ENCODE measurements around the gene CFHR5. TPM values are rescaled to one million over a fixed set of nuclear protein-coding genes. Genes with fewer than 3 reads are reported as not detected.

Gene CFHR5
- total and polyA plus RNA-seq, 2 experiments from 2014 or later, result not detected

DNA sequence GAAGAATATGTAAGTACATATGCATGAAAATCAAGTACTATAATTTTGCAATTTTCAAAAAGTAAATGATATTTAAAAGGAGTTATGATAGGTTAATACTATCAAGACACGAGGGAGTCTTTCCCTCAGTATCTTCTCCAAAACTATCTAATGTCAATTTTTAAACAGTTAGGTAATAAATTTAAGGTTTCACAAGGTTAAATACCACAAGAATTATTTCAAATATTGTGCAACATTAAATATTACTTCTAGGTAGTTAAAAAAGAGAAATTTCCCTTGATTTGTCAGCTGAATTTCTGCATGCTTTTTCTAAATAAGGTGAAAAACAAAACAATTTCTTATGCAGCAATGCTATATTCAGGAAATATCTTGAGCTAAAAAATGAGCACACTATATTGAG, 3.5 kb downstream of the CFHR5 start:
- H4K20me1 ChIP-seq (replicated peaks; ENCODE audit: insufficient read depth), result no peaks in the 10 kb centered on the region
- DNase-seq (ENCODE audit: low spot score), result no peak
- Mint-ChIP-seq H3K4me3 (no peak overlapping the region), H3K27ac (no peak overlapping the region), H3K4me1 (no peaks in the 10 kb centered on the region), H3K27me3 (ENCODE audit: insufficient read depth, low read depth, poor library complexity) (no peaks in the 10 kb centered on the region), H3K9me3 (no peaks in the 10 kb centered on the region), H3K36me3 (ENCODE audit: low read depth) (no peaks in the 10 kb centered on the region)
- no peaks in the 10 kb centered on the region for H3F3A ChIP-seq (replicated peaks; ENCODE audit: low read depth)
- no peak overlapping the region for H2AFZ ChIP-seq
- no peak for TF ChIP-seq EZH2phosphoT487 (IDR thresholded peaks at IDR 0.05; ENCODE audit: unreplicated experiment)
- TF ChIP-seq ZNF114 (CRISPR knock-in tag; IDR thresholded peaks at IDR 0.05), result no peak
- TF ChIP-seq, protein P1, sequence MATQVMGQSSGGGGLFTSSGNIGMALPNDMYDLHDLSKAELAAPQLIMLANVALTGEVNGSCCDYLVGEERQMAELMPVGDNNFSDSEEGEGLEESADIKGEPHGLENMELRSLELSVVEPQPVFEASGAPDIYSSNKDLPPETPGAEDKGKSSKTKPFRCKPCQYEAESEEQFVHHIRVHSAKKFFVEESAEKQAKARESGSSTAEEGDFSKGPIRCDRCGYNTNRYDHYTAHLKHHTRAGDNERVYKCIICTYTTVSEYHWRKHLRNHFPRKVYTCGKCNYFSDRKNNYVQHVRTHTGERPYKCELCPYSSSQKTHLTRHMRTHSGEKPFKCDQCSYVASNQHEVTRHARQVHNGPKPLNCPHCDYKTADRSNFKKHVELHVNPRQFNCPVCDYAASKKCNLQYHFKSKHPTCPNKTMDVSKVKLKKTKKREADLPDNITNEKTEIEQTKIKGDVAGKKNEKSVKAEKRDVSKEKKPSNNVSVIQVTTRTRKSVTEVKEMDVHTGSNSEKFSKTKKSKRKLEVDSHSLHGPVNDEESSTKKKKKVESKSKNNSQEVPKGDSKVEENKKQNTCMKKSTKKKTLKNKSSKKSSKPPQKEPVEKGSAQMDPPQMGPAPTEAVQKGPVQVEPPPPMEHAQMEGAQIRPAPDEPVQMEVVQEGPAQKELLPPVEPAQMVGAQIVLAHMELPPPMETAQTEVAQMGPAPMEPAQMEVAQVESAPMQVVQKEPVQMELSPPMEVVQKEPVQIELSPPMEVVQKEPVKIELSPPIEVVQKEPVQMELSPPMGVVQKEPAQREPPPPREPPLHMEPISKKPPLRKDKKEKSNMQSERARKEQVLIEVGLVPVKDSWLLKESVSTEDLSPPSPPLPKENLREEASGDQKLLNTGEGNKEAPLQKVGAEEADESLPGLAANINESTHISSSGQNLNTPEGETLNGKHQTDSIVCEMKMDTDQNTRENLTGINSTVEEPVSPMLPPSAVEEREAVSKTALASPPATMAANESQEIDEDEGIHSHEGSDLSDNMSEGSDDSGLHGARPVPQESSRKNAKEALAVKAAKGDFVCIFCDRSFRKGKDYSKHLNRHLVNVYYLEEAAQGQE (IDR thresholded peaks at IDR 0.05; ENCODE audit: unreplicated experiment), result no peak
- TF ChIP-seq JUNB (IDR thresholded peaks at IDR 0.05; ENCODE audit: unreplicated experiment), result no peak
- no peak for TF ChIP-seq CREB1 (CRISPR knock-in tag; IDR thresholded peaks at IDR 0.05; ENCODE audit: low read depth)
- TF ChIP-seq, protein P2, sequence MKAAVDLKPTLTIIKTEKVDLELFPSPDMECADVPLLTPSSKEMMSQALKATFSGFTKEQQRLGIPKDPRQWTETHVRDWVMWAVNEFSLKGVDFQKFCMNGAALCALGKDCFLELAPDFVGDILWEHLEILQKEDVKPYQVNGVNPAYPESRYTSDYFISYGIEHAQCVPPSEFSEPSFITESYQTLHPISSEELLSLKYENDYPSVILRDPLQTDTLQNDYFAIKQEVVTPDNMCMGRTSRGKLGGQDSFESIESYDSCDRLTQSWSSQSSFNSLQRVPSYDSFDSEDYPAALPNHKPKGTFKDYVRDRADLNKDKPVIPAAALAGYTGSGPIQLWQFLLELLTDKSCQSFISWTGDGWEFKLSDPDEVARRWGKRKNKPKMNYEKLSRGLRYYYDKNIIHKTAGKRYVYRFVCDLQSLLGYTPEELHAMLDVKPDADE (IDR thresholded peaks at IDR 0.05), result no peak
- no peak for TF ChIP-seq POLR2AphosphoS5 (IDR thresholded peaks at IDR 0.05; ENCODE audit: low read depth)
- TF ChIP-seq NANOG (IDR thresholded peaks at IDR 0.05; ENCODE audit: borderline replicate concordance), result no peak
- TF ChIP-seq ZNF331 (CRISPR knock-in tag; IDR thresholded peaks at IDR 0.05; ENCODE audit: low read depth), result no peak
- no peak for TF ChIP-seq STAT1 (IDR thresholded peaks at IDR 0.05; ENCODE audit: unreplicated experiment)
- no peak for TF ChIP-seq EZH2 (IDR thresholded peaks at IDR 0.05; ENCODE audit: low read depth, unreplicated experiment)
- TF ChIP-seq, protein P3, sequence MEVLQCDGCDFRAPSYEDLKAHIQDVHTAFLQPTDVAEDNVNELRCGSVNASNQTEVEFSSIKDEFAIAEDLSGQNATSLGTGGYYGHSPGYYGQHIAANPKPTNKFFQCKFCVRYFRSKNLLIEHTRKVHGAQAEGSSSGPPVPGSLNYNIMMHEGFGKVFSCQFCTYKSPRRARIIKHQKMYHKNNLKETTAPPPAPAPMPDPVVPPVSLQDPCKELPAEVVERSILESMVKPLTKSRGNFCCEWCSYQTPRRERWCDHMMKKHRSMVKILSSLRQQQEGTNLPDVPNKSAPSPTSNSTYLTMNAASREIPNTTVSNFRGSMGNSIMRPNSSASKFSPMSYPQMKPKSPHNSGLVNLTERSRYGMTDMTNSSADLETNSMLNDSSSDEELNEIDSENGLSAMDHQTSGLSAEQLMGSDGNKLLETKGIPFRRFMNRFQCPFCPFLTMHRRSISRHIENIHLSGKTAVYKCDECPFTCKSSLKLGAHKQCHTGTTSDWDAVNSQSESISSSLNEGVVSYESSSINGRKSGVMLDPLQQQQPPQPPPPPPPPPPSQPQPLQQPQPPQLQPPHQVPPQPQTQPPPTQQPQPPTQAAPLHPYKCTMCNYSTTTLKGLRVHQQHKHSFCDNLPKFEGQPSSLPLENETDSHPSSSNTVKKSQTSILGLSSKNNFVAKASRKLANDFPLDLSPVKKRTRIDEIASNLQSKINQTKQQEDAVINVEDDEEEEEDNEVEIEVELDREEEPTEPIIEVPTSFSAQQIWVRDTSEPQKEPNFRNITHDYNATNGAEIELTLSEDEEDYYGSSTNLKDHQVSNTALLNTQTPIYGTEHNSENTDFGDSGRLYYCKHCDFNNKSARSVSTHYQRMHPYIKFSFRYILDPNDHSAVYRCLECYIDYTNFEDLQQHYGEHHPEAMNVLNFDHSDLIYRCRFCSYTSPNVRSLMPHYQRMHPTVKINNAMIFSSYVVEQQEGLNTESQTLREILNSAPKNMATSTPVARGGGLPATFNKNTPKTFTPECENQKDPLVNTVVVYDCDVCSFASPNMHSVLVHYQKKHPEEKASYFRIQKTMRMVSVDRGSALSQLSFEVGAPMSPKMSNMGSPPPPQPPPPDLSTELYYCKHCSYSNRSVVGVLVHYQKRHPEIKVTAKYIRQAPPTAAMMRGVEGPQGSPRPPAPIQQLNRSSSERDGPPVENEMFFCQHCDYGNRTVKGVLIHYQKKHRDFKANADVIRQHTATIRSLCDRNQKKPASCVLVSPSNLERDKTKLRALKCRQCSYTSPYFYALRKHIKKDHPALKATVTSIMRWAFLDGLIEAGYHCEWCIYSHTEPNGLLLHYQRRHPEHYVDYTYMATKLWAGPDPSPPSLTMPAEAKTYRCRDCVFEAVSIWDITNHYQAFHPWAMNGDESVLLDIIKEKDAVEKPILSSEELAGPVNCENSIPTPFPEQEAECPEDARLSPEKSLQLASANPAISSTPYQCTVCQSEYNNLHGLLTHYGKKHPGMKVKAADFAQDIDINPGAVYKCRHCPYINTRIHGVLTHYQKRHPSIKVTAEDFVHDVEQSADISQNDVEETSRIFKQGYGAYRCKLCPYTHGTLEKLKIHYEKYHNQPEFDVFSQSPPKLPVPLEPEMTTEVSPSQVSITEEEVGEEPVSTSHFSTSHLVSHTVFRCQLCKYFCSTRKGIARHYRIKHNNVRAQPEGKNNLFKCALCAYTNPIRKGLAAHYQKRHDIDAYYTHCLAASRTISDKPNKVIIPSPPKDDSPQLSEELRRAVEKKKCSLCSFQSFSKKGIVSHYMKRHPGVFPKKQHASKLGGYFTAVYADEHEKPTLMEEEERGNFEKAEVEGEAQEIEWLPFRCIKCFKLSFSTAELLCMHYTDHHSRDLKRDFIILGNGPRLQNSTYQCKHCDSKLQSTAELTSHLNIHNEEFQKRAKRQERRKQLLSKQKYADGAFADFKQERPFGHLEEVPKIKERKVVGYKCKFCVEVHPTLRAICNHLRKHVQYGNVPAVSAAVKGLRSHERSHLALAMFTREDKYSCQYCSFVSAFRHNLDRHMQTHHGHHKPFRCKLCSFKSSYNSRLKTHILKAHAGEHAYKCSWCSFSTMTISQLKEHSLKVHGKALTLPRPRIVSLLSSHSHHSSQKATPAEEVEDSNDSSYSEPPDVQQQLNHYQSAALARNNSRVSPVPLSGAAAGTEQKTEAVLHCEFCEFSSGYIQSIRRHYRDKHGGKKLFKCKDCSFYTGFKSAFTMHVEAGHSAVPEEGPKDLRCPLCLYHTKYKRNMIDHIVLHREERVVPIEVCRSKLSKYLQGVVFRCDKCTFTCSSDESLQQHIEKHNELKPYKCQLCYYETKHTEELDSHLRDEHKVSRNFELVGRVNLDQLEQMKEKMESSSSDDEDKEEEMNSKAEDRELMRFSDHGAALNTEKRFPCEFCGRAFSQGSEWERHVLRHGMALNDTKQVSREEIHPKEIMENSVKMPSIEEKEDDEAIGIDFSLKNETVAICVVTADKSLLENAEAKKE (CRISPR knock-in tag; IDR thresholded peaks at IDR 0.05), result no peak
- TF ChIP-seq, protein P4, sequence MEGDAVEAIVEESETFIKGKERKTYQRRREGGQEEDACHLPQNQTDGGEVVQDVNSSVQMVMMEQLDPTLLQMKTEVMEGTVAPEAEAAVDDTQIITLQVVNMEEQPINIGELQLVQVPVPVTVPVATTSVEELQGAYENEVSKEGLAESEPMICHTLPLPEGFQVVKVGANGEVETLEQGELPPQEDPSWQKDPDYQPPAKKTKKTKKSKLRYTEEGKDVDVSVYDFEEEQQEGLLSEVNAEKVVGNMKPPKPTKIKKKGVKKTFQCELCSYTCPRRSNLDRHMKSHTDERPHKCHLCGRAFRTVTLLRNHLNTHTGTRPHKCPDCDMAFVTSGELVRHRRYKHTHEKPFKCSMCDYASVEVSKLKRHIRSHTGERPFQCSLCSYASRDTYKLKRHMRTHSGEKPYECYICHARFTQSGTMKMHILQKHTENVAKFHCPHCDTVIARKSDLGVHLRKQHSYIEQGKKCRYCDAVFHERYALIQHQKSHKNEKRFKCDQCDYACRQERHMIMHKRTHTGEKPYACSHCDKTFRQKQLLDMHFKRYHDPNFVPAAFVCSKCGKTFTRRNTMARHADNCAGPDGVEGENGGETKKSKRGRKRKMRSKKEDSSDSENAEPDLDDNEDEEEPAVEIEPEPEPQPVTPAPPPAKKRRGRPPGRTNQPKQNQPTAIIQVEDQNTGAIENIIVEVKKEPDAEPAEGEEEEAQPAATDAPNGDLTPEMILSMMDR (conservative IDR thresholded peaks at IDR 0.05; ENCODE audit: low read depth in 2 of 2), result no peak
- no peak overlapping the region for H3K27ac ChIP-seq (ENCODE audit: low read depth)
- no peaks in the 10 kb centered on the region for H3K36me3 ChIP-seq (ENCODE audit: insufficient read depth)
- H3K9me2 ChIP-seq (ENCODE audit: insufficient read depth), result no peaks in the 10 kb centered on the region
- H3K4me3 ChIP-seq, result no peak overlapping the region
- H3K27me3 ChIP-seq (ENCODE audit: insufficient read depth), result no peaks in the 10 kb centered on the region
- H3K4me2 ChIP-seq, result no peak overlapping the region
- ATAC-seq, result no peak
- no peaks in the 10 kb centered on the region for H3K4me1 ChIP-seq (ENCODE audit: insufficient read depth)
- no peaks in the 10 kb centered on the region for H3K79me2 ChIP-seq (replicated peaks; ENCODE audit: insufficient read depth)

All from GM23338 (cell line).